HG02885 (cell line): ENCODE results near the gene BCKDK.

Experiments
- ATAC-seq: cut with Tn5 transposase; IDR thresholded peaks from one replicate; pipeline ENCODE4 v1.9.1; 2021; ENCODE audit warnings: mild to moderate bottlenecking; ENCODE audit not compliant: unreplicated experiment, poor library complexity

BCKDK gene

DNA sequence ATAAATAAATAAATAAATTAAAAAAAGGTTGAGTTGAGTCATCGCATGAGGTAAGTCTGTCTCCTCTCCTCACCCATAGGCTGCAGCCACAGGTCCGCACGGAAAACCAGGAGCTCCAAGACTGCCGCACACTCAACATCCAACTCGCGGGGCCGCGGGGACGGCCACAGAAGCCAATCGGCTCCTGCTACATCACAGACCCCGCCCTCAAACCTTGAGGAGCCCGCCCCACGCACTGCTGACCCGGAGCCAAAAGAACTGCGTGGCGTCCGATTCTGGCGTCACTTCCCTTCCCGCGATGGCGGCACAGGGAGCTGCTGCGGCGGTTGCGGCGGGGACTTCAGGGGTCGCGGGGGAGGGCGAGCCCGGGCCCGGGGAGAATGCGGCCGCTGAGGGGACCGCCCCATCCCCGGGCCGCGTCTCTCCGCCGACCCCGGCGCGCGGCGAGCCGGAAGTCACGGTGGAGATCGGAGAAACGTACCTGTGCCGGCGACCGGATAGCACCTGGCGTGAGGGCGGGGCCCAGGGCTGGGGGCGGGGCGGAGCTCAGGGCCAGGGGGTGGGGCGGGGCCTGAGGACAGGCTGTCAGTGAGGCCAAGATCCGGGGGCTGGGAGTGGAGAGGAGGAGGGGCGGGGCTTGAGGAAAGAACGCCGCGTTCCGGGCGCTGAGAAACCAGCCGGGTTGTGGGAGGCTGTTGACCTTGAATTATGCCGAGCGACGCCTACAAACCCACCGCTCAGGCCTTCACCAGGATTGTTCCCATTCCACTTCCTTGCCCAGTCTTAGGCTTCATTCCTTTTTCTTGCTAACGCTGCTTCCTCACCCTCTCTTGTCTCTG is 9.4 kb downstream of the BCKDK start, which contains the start of gene KAT8:
KAT8 (plus strand) TSS at position 281 of the 839 bp plus-strand sequence; CDS start at position 299, 18 bp downstream.
- ATAC-seq = peak; percentile 89

DNA sequence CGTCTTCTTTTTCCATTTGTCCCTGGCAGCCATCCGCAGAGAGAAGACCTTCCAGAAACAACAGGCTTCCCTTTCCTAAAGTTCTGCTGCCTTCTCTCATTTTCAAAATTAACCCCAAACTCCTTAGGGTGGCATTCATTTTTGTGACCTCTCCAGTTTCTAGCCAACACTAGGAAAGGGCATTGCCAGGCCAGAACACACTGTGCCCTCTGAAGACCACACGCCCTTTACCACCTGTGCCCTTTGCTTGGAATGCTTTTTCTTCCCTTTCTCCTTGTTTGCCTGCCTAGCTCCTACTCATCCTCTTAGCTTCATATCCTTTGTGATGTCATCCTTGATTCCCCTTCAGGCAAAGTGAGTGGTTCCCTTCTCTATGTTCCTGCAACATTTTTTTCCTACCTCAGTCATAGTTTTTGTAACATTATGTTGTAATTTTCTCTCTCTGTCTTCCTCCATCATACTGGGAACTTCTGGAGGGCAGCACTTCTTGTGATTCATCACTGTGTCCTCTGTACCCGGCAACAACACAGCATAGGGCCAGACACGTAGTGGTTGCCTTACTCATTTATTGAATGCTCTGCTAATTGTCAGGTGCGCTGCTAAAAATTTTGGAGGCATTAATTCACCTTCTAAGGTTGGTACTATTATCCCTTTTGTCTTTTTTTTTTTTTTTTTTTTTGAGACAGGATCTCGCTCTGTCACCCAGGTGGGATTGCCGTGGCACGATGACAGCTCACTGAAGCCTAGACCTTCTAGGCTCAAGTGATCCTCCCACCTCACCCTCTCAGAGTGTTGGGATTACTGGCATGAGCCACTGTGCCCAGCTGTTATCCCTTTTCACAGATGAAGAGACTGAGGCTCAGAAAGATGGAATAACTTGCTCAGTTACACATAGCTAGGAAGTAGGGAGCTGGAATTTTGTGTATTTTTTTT is 10.3 kb downstream of the BCKDK start:
- ATAC-seq = no peak

DNA sequence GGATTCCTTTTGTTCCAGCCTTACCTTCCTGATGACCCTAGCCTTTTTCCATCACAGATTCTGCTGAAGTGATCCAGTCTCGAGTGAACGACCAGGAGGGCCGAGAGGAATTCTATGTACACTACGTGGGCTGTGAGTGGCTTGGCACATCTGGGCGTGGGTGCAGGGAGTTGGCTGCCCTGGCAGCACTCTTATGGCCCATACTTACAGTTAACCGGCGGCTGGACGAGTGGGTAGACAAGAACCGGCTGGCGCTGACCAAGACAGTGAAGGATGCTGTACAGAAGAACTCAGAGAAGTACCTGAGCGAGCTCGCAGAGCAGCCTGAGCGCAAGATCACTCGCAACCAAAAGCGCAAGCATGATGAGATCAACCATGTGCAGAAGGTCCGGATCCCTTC is 11.9 kb downstream of the BCKDK start:
- ATAC-seq = no peak

DNA sequence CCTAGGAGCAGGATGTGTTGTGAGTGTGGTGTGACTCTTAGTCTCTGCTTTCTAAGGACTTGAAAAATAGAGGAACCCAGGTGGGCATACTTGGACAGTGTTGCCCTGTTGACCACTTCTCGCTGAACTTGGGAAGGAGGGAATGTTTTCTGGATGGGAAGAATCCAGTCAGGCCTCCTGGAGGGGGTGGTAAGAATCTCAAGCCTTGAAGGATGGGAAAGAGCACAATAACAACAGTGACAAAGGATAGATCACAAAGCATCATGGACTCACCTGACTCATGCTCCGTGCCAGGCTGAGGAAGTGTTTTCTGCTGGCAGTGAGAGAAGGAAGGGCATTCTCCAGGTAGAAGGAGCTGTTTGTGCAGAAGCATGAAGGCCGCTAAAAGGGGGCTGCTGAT is 17.7 kb downstream of the BCKDK start:
- ATAC-seq = no peak

DNA sequence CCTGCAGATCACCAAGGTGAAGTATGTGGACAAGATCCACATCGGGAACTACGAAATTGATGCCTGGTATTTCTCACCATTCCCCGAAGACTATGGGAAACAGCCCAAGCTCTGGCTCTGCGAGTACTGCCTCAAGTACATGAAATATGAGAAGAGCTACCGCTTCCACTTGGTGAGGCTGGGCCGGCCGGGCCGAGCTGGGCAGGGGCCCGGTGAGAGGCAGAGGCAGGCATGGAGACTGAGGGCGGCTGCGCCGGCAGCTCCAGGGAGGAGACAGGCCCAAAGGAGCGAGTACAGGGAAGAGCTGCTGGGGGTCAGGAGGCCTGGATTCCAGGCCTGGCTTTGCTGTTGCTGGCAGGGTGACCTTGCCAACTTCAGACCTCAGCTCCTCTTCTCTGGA is 19.0 kb downstream of the BCKDK start:
- no peak for ATAC-seq

DNA sequence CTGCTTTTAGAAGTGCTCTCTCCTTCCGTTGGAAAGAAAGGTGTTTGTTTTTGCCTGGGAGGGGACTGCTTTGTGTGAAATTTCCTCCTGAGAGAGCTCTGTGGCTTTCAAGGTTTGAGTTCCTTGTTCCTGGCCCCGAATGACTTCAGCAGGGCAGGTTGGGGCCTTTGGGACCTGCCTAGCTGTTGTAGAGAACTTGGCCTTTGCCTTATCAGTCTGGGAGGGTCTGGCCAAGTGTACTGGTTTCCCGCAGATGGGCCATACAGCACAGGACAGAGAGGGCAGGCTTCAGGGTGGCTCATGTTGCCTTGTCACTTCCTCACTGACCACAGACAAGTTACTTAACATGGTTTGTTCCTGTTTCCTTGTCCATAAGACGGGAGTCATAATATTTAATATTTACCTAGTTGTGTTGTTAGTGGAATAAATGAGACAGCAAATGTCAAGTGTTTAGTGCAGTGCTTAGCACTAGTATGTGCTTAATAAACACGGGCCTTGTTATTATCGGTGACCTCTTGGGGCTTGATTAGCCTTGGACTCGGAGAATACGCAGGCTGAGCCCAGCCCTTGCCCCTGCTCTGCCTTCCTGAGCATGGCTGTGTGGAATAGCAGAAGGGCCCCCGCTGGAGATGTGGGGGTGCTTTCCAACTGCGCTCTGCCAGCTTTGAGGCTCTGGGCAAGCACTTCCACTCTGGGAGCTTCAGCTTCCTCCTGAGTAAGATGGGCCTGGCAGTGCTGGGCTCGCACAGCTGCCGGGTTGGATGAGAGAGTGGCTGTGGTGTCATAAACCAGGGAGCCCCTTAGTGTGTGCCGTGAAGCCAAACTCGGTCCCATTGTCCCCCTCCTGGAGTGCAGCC is 20.8 kb downstream of the BCKDK start:
- ATAC-seq = no peak

DNA sequence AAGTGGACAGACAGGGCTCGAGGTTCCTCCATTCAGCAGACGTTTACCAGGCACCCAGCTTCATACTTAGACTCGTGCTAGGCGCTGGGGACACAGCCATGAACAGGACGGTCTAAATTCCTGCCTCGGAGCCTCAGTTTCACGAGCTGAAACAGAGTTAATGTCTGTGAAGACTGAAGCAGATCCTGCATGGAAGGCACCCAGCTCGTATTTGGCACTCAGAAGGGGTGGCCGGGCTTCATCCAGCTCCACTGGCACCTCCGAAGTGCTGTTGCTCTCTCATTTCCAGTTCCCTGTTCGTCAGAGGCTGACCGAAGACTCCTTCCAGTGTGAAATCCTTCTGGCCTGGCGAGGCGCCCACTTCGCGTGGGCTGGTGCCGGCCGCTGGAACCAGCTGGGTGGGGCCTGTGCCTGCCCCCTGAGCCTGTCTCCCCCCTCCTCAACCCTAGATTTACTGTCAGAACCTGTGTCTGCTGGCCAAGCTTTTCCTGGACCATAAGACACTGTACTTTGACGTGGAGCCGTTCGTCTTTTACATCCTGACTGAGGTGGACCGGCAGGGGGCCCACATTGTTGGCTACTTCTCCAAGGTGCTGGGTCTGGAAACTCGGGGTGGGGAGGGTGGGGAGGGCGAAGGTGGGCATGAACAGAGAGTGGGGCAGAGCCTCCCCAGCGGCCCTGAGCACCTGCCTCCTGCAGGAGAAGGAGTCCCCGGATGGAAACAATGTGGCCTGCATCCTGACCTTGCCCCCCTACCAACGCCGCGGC is 21.6 kb downstream of the BCKDK start:
- ATAC-seq = no peak

DNA sequence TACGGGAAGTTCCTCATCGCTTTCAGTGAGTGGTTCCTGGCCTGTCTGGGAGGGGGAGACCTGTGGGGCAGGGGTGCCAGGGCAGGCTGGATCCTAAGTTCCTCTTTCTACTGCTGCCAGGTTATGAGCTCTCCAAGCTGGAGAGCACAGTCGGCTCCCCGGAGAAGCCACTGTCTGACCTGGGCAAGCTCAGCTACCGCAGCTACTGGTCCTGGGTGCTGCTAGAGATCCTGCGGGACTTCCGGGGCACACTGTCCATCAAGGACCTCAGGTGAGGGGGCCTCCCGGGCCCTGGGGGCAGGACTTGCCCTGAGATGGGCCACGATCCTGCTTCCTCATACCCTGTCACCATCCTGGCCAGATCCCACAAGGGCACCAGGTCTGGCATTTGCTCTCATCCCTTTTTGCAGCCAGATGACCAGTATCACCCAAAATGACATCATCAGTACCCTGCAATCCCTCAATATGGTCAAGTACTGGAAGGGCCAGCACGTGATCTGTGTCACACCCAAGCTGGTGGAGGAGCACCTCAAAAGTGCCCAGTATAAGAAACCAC is 22.2 kb downstream of the BCKDK start:
- ATAC-seq = no peak

DNA sequence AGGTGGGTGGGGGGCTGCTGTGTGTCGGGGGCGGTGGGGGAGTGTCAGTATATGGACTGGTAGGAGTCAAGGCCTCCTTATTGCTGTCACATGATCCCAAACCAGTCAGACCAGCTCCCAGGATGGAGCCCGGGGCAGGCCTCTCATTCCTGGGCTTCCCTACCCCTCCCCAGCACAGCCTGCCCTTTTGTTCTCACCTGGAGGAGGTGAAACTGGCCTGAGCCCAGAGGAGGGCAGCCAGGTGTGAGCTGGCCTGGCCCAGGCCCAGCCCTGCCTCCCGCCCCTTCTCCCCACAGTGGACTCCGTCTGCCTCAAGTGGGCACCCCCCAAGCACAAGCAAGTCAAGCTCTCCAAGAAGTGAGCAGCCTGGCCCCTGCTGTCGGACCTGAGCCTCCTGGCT is 22.7 kb downstream of the BCKDK start:
- no peak for ATAC-seq

DNA sequence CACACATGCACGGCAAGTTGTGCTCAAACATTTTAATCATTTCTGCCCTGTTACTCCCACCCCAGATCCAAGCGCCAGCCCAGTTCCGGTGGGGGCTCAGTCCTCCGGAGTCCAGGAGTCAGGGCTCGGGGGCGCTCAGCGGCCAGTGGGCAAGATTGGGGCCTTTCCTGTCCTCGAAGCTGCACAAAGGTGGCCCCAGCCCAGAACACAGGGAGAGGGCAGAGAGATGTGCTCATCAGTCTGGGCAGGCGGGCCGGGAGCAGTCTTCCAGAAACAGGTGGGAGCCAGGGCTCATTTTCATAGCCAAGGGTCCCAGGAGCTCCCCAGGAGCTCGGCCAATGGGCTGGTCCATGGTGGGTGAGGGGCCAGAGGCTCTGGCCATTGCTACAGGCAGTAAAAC is 23.2 kb downstream of the BCKDK start:
- ATAC-seq = no peak

DNA sequence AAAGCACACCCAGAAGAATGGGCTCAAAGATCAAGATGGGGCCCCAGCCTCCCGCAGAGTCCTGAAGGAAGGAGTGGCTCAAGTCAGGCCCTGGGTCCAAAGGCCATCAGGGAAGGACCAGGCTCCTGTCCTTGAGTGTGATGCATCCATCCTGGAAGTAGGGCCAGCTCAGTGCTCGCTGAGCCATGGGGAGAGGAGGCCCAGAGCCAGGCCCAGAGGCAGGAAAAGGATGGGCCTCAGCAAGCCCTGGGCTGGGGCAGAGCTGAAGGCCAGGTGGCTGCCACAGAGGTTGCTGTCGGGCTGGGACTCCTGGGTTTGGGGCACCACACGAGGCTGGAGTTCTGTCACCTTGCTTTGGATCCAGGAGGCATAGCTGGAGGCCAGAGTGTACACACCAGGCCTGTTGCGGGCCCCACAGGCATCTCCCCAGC is 23.7 kb downstream of the BCKDK start:
- no peak for ATAC-seq

DNA sequence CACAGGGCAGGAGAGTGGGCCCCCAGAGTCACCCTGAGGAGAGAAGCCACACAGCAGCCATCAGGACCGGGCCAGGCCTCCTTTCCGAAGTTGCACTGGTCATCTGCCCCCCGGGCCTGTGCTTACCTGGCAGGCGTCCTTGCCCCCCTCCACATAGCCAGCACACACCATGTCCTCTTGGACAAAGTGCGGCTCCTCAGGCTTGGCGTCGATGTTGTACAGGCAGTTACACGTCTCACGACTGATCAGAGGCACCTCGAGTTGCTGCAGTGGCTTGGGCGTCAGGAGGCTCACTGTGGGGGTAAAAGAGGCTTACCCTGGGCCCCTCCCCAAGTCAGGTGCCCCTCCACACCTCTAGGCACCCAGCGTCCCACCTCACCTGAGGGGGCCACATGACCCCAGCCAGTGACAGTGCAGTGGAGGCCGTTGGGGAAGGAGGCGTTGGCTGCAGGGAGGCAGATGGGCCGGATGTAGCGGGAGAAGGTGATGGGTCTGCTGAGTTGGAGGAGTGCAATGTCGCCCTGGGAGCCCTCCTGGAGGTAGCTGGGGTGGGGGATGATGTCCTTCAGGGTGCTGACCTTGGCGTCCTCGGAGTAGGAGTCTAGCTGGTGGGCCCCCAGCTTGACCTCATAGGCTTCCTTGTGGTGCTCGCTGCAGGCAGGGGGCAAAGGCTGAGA is 24.3 kb downstream of the BCKDK start:
- ATAC-seq = no peak

DNA sequence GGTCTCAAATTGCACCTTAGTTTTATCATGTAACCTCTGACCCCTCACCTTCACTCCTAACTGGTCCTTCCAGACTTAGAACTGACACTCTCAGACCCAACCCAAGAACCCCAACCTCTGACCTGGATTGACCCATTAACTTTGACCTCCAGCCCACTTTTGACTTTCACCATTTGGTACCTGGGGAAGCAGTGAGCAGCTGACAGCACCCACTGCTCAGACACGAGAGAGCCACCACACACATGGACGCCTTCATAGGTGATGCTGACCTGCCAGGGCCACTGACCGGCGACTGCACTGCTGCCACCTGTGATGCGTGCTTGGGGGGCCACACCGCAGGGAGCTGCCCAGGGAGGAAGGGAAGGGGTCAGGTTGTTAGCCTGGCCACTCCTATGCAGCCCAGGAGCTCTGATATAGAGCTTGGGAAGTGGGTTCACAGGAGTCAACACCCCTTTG is 24.9 kb downstream of the BCKDK start:
- ATAC-seq = no peak

DNA sequence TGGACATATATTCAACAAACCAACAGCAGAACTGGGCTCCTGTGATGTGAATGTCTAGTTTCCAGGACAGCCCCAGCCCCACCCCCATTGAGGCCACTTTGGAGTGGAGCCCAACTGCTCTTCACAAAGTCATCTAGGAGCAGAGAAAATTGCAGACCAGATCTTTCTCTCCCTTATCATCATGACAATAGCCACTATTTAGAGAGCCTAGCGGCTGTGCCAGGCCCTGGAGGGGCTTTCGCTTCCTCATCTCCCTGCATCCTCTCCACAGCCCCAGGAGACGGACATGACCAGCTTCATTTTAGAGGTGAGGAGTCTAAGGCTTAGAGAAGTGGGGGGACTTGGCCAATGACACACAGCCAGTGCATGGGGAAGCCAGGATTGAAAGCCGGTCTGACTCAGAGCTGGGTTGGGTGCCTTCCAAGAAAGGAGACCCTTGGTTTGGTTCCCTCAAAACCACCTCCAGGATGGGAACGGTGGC is 25.9 kb downstream of the BCKDK start:
- ATAC-seq = no peak

DNA sequence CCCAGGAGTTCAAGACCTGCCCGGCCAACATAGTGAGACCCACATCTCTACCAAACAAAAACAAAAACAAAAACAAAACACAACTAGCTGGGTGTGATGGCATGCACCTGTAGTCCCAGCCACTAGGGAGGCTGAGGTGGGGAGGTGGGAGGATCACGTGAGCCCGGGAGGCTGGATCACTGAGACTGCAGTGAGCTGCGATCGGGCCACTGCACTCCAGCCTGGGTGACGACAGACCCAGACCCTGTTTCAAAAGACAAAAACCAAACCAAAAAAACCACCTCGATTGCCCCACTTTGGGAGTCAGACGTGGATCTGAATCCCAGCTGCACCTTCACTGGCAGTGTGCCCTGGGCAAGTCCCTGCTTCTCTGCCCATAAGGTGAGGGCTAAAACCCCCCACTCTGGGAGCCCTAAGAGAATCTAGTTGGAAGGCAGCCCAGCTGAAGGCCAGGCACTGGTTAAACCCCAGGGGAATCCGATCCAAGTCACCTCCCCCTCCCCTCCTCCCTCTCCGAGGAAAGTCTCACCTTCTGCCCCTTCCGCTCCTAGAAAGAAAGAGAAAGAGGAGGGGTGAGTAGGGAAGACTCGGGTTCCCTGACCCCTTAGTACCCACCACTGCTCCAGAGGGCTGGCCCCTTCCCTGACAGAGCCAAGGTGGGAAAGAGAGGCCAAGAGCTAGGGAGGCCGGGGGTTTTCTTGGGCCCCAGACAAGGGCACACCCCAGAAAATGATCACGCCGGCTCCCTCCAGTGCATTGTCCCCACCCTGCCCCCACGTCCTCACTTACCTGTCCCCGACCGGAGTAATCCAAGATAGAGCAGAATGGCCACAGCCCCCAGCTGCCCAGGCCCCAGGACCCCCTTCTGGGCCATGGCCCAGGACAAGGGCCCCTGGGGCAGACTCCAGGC is 26.7 kb downstream of the BCKDK start:
- no peak for ATAC-seq

DNA sequence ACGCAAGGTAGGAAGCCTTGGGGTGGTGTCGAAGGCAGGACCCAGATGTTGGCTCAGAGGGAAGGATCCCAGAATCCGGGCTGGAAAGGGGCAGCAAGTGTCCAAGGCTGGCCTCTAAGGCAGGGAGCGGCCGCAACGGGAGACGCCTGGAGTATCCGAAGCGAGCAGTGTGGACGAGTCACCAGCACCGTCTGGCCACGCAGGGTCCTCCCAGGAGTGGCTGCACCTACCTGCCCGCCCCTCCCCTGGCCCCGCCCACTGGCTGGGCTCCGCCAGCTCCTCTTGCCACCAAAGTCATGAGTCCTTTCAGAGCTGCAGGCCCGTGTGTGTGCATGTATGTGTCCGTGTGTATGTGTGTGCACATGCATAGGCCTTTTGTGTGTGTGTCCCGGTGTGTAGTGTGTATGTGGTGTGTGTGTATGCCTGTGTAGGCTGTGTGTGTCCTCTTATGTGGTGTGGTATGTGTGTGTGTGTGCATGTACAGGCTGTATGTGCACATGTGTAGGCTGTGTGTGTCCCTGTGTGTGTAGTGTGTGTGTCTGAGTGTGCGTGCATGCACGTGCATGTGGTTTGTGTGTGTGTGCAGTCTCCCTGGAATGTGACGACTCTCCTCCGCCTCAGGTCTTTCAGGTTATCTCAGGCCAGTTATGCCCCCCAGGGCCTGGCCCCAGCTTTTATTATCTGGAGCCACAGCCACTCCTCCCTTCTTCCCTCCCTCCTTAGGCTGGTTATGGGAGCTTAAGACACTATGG is 27.5 kb downstream of the BCKDK start, which contains the start of gene PRSS8:
PRSS8 (minus strand) TSS at position 193 of the 752 bp plus-strand sequence. CDS start 229 bp downstream, outside the sequence.
- ATAC-seq = no peak

DNA sequence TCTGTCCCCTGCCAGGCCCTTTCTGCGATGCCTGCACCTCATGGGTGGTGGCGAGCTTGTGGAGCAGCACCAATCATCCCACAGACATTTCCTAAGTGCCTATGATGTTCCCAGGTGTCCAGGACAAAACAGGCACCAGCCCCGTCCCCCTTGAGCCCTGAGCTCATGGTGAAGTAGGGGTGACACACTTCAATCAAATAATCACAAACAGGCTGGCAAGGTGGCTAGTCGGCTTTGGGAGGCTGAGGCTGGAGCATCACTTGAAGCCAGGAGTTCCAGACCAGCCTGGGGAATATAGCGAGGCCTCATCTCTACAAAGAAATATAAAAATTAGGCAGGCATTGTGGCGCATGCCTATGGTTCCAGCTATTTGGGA is 28.1 kb downstream of the BCKDK start:
- no peak for ATAC-seq
